ENCODE results near the gene SYT1. TPM values are rescaled to one million over a fixed set of nuclear protein-coding genes. Genes with fewer than 3 reads are reported as not detected.

SYT1 gene
- total and polyA plus RNA-seq, 2 of the 8 experiments (the other 6 are each of a cell fraction or from before 2014, with no cell fraction given) = 11.0 to 34.6 TPM

DNA sequence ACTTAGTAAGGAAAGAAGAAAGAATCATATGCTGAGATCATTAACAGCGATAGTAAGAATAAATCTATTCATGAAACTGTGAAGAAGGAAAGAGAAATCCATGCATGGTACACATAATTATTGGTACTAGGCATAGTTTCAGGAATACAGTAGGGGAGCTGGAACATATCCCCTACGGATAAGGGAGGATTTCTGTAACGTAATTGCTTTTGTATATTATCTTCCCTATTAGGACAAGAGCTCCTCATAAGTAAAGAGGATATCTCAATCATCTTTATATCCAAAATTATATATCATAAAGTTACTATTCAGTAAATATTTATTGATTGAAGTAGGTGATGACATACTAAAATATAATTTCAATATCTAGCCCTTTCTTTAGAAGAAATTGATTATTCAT, 22.9 kb downstream of the SYT1 start:
- Histone ChIP-seq H2BK120ac (replicated peaks; ENCODE audit: low read depth, low read length) (no peak overlapping the region), H3K56ac (replicated peaks; ENCODE audit: insufficient read length, low read depth, low read length) (no peak overlapping the region), H3K23me2 (ENCODE audit: low read depth, low read length) (no peaks in the 10 kb centered on the region), H3K4me3 (ENCODE audit: extremely low read depth in 1 of 4, insufficient read depth in 2 of 4, low read depth in 3 of 4, low read length in 4 of 4) (no peak overlapping the region), H3K9ac (replicated peaks in 1 of 4; ENCODE audit: extremely low read depth in 1 of 4, low read depth in 3 of 4, low read length in 3 of 4) (no peak overlapping the region), H4K20me1 (replicated peaks in 1 of 2; ENCODE audit: control insufficient read depth in 1 of 2, insufficient read depth in 2 of 2, low read length in 2 of 2) (no peaks in the 10 kb centered on the region), H3K4me2 (ENCODE audit: insufficient read depth in 1 of 2, low read depth in 2 of 2, low read length in 2 of 2) (no peak overlapping the region), H3K23ac (ENCODE audit: insufficient read length) (no peak overlapping the region), H3K14ac (ENCODE audit: insufficient read length) (no peak overlapping the region), H3K18ac (ENCODE audit: extremely low read depth, low read length) (no peak overlapping the region), H2AFZ (ENCODE audit: low read length) (no peak overlapping the region), H4K5ac (ENCODE audit: insufficient read length, low read depth, low read length) (no peak overlapping the region), H2BK5ac (ENCODE audit: low read depth, low read length) (no peak overlapping the region), H4K91ac (replicated peaks; ENCODE audit: insufficient read length, low read length) (no peak overlapping the region), H3K27me3 (replicated peaks in 1 of 4; ENCODE audit: control insufficient read depth in 3 of 4, extremely low read depth in 1 of 4, insufficient read depth in 3 of 4, low read length in 3 of 4) (no peaks in the 10 kb centered on the region), H2BK20ac (ENCODE audit: low read length) (no peak overlapping the region), H2AK5ac (ENCODE audit: low read depth, low read length) (no peak overlapping the region), H3K79me2 (ENCODE audit: control insufficient read depth in 1 of 2, insufficient read depth in 2 of 2, low read length in 2 of 2) (peaks cover 0 to 60% of the 10 kb centered on the region in 2 experiments; a peak in 2 of 4 replicates), H3K27ac (ENCODE audit: low read depth, low read length) (no peak overlapping the region), H2BK15ac (ENCODE audit: low read length) (no peak overlapping the region), H4K8ac (ENCODE audit: extremely low read depth, insufficient read depth, low read length) (no peak overlapping the region), H3K79me1 (ENCODE audit: low read depth, low read length) (no peaks in the 10 kb centered on the region), H3K4me1 (replicated peaks in 1 of 4; ENCODE audit: control insufficient read depth in 3 of 4, insufficient read depth in 4 of 4, low read length in 3 of 4) (peaks cover 0 to 3% (median 1%) of the 10 kb centered on the region in 4 experiments; a peak in 2 of 7 replicates), H3K36me3 (ENCODE audit: control insufficient read depth in 2 of 4, insufficient read depth in 4 of 4, low read length in 3 of 4) (no peaks in the 10 kb centered on the region), H2BK12ac (ENCODE audit: low read depth, low read length) (no peak overlapping the region), H3K9me3 (ENCODE audit: insufficient read depth in 2 of 2, low read depth in 1 of 2, low read length in 1 of 2) (no peaks in the 10 kb centered on the region), H3K4ac (replicated peaks; ENCODE audit: insufficient read length, low read depth, low read length) (no peak overlapping the region)
- CTCF ChIA-PET (ENCODE audit: partially characterized antibody) = no interaction called here
- FAIRE-seq (no peak), DNase-seq (ENCODE audit: low read depth in 1 of 2, low spot score in 2 of 2) (no peak)
- TF ChIP-seq HDAC6 (IDR thresholded peaks at IDR 0.05; ENCODE audit: low read depth, low read length) = no peak
- no peak for TF ChIP-seq SRF (IDR thresholded peaks at IDR 0.05; ENCODE audit: low read depth, low read length)
- TF ChIP-seq, protein P1, sequence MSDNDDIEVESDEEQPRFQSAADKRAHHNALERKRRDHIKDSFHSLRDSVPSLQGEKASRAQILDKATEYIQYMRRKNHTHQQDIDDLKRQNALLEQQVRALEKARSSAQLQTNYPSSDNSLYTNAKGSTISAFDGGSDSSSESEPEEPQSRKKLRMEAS (IDR thresholded peaks at IDR 0.05) = no peak
- TF ChIP-seq EGR1 (IDR thresholded peaks at IDR 0.05; ENCODE audit: borderline replicate concordance, low read depth, low read length) = no peak
- WGBS, 2 experiments (ENCODE audit: extremely low coverage in 1 of 2, insufficient coverage in 1 of 2, insufficient read length in 1 of 2, insufficient replicate concordance in 2 of 2, low coverage in 1 of 2, low lambda C conversion rate in 2 of 2, missing lambda C conversion rate in 1 of 2) = 86% methylated on average over 3 of the region's 3 CpGs; no CpG with 5 or more reads in 1 of the 2 experiments
- POLR2A ChIA-PET (ENCODE audit: partially characterized antibody) = interaction anchor here (0.6 kb wide), 1 partner anchor 68 kb away, joined by 3 read pairs; no protein-coding TSS in a partner anchor

Data from H1 (cell line).